Measurements from ENCODE around the gene HOXC4.

Gene HOXC4

GRCh38 chr12:54021432-54022013, 32.1 kb upstream of the HOXC4 start:
- peaks cover 18% of the 10 kb centered on the region for H3K4me1 Mint-ChIP-seq
- H3K4me3 Mint-ChIP-seq, result no peak overlapping the region
- H3K27me3 Mint-ChIP-seq, result peaks cover 58% of the 10 kb centered on the region
- H3K9me3 Mint-ChIP-seq, result no peaks in the 10 kb centered on the region
- no peak overlapping the region for H3K27ac Mint-ChIP-seq
- H3K36me3 Mint-ChIP-seq, result peaks cover 1% of the 10 kb centered on the region

GRCh38 chr12:54022960-54023884, 30.4 kb upstream of the HOXC4 start:
- H3K27ac Mint-ChIP-seq, result no peak overlapping the region

GRCh38 chr12:54024127-54024526, 29.5 kb upstream of the HOXC4 start:
- no peaks in the 10 kb centered on the region for H3K9me3 Mint-ChIP-seq
- peaks cover 67% of the 10 kb centered on the region for H3K27me3 Mint-ChIP-seq
- peaks cover 12% of the 10 kb centered on the region for H3K4me1 Mint-ChIP-seq
- H3K27ac Mint-ChIP-seq, result no peak overlapping the region
- peaks cover 1% of the 10 kb centered on the region for H3K36me3 Mint-ChIP-seq
- no peak overlapping the region for H3K4me3 Mint-ChIP-seq

More at GRCh38 chr12:54022960-54023884, 30.4 kb upstream of the HOXC4 start:
- peaks cover 15% of the 10 kb centered on the region for H3K4me1 Mint-ChIP-seq
- H3K9me3 Mint-ChIP-seq, result no peaks in the 10 kb centered on the region
- peaks cover 65% of the 10 kb centered on the region for H3K27me3 Mint-ChIP-seq
- H3K4me3 Mint-ChIP-seq, result no peak overlapping the region
- H3K36me3 Mint-ChIP-seq, result peaks cover 1% of the 10 kb centered on the region

GRCh38 chr12:54024581-54025305, 28.9 kb upstream of the HOXC4 start:
- Mint-ChIP-seq H3K4me3 (no peak overlapping the region), H3K9me3 (no peaks in the 10 kb centered on the region), H3K27me3 (peaks cover 66% of the 10 kb centered on the region), H3K27ac (no peak overlapping the region), H3K4me1 (peaks cover 16% of the 10 kb centered on the region), H3K36me3 (peaks cover 1% of the 10 kb centered on the region)

GRCh38 chr12:54025499-54026405, 27.9 kb upstream of the HOXC4 start:
- no peaks in the 10 kb centered on the region for H3K9me3 Mint-ChIP-seq
- H3K4me3 Mint-ChIP-seq, result no peak overlapping the region
- no peak overlapping the region for H3K27ac Mint-ChIP-seq
- peaks cover 69% of the 10 kb centered on the region for H3K27me3 Mint-ChIP-seq
- peaks cover 15% of the 10 kb centered on the region for H3K4me1 Mint-ChIP-seq
- no peaks in the 10 kb centered on the region for H3K36me3 Mint-ChIP-seq

- H3K27me3 Mint-ChIP-seq, result peaks cover 66% of the 10 kb centered on the region
- no peaks in the 10 kb centered on the region for H3K36me3 Mint-ChIP-seq
- H3K27ac Mint-ChIP-seq, result no peak overlapping the region
- no peaks in the 10 kb centered on the region for H3K9me3 Mint-ChIP-seq
- H3K4me3 Mint-ChIP-seq, result no peak overlapping the region
- peaks cover 15% of the 10 kb centered on the region for H3K4me1 Mint-ChIP-seq
These were observed 26.8 kb upstream of the HOXC4 start for GRCh38 chr12:54026640-54027441.

- H3K27me3 Mint-ChIP-seq, result peaks cover 65% of the 10 kb centered on the region
- H3K36me3 Mint-ChIP-seq, result no peaks in the 10 kb centered on the region
- H3K4me3 Mint-ChIP-seq, result peak overlapping the region; percentile 16
- H3K4me1 Mint-ChIP-seq, result peaks cover 15% of the 10 kb centered on the region
- H3K9me3 Mint-ChIP-seq, result no peaks in the 10 kb centered on the region
- no peak overlapping the region for H3K27ac Mint-ChIP-seq
These were observed 26.2 kb upstream of the HOXC4 start for GRCh38 chr12:54027442-54027786.

- H3K4me3 Mint-ChIP-seq, result peak within 1 kb of the TSS; percentile 16
- H3K27ac Mint-ChIP-seq, result no peak within 1 kb of the TSS
These were observed 25.1 kb upstream of the HOXC4 start, which contains the start of gene HOXC6 for GRCh38 chr12:54028314-54029201. HOXC6 (plus strand) TSS chr12:54028440; CDS start chr12:54028522, 82 bp downstream.

GRCh38 chr12:54029529-54030441, 23.9 kb upstream of the HOXC4 start:
- no peaks in the 10 kb centered on the region for H3K36me3 Mint-ChIP-seq
- peak overlapping the region; percentile 17 for H3K27ac Mint-ChIP-seq
- peaks cover 24% of the 10 kb centered on the region for H3K4me1 Mint-ChIP-seq
- peaks cover 59% of the 10 kb centered on the region for H3K27me3 Mint-ChIP-seq
- no peaks in the 10 kb centered on the region for H3K9me3 Mint-ChIP-seq
- H3K4me3 Mint-ChIP-seq, result no peak overlapping the region

More at GRCh38 chr12:54028314-54029201, 25.1 kb upstream of the HOXC4 start, which contains the start of gene HOXC6:
- H3K36me3 Mint-ChIP-seq, result no peaks in the 10 kb centered on the region
- H3K9me3 Mint-ChIP-seq, result no peaks in the 10 kb centered on the region
- H3K4me1 Mint-ChIP-seq, result peaks cover 17% of the 10 kb centered on the region
- H3K27me3 Mint-ChIP-seq, result peaks cover 63% of the 10 kb centered on the region

GRCh38 chr12:54030442-54030801, 23.2 kb upstream of the HOXC4 start:
- Mint-ChIP-seq H3K9me3 (no peaks in the 10 kb centered on the region), H3K36me3 (no peaks in the 10 kb centered on the region), H3K27me3 (peaks cover 62% of the 10 kb centered on the region), H3K4me3 (no peak overlapping the region), H3K4me1 (peaks cover 27% of the 10 kb centered on the region), H3K27ac (peak overlapping the region; percentile 62)

- H3K27me3 Mint-ChIP-seq, result peaks cover 60% of the 10 kb centered on the region
- no peaks in the 10 kb centered on the region for H3K36me3 Mint-ChIP-seq
- H3K4me1 Mint-ChIP-seq, result peaks cover 27% of the 10 kb centered on the region
- no peaks in the 10 kb centered on the region for H3K9me3 Mint-ChIP-seq
- H3K4me3 Mint-ChIP-seq, result peak overlapping the region; percentile 30
- no peak overlapping the region for H3K27ac Mint-ChIP-seq
These were observed 22.7 kb upstream of the HOXC4 start for GRCh38 chr12:54030889-54031471.

GRCh38 chr12:54031480-54031879, 22.2 kb upstream of the HOXC4 start:
- Mint-ChIP-seq H3K4me3 (no peak overlapping the region), H3K36me3 (no peaks in the 10 kb centered on the region), H3K27ac (no peak overlapping the region), H3K9me3 (no peaks in the 10 kb centered on the region), H3K27me3 (peaks cover 59% of the 10 kb centered on the region), H3K4me1 (peaks cover 27% of the 10 kb centered on the region)

Data from activated naive CD4-positive, alpha-beta T cell treated with anti-CD3 and anti-CD28 coated beads, Interleukin-2, amount 50 U/mL, for 24 hours (primary cell).